DND-41 (cell line): ENCODE results near the gene ZBTB39.

Source experiments
- ATAC-seq: fragments of 200-7000 bp; cut with Tn5 transposase; 3 replicates; pipeline ENCODE4 v1.9.1; 2021; ENCODE audit warnings: low read depth; ENCODE audit not compliant: insufficient read depth
- DNase-seq: peaks from one replicate; pipeline ENCODE4 v3.0.0-alpha.2; 2020
- H2AFZ ChIP-seq: 2 replicates; pipeline ENCODE4 v1.6.0; 2012; ENCODE audit warnings: low read depth, low read length
- H3K27ac ChIP-seq: 2 replicates; pipeline ENCODE4 v1.5.1; 2012; ENCODE audit warnings: low read length, inconsistent platforms
- H3K27me3 ChIP-seq: fragments of 200-600 bp; sonication (generic); 2 replicates; pipeline ENCODE4 v1.6.0; 2012; ENCODE audit warnings: low read length, mild to moderate bottlenecking, inconsistent platforms; ENCODE audit not compliant: insufficient read depth, poor library complexity
- H3K36me3 ChIP-seq: 2 replicates; pipeline ENCODE4 v1.5.1; 2012; ENCODE audit warnings: low read length, inconsistent platforms; ENCODE audit not compliant: insufficient read depth
- H3K4me1 ChIP-seq: 2 replicates; pipeline ENCODE4 v1.5.1; 2012; ENCODE audit warnings: mild to moderate bottlenecking, low read length; ENCODE audit not compliant: insufficient read depth
- H3K4me2 ChIP-seq: 2 replicates; pipeline ENCODE4 v1.6.0; 2012; ENCODE audit warnings: mild to moderate bottlenecking, moderate library complexity, low read length, inconsistent platforms; ENCODE audit not compliant: insufficient read depth
- H3K4me3 ChIP-seq, 2 experiments: fragments of 200-600 bp in 1 of 2; shearing (Covaris generic) in 1 of 2; 2 replicates each; pipeline ENCODE4 v1.5.1; 2012 to 2016; ENCODE audit warnings: inconsistent platforms in 2 of 2, low read length in 2 of 2, mild to moderate bottlenecking in 2 of 2, low read depth in 1 of 2, moderate library complexity in 1 of 2
- H3K79me2 ChIP-seq: 2 replicates; pipeline ENCODE4 v1.6.0; 2012; ENCODE audit warnings: low read length, inconsistent platforms; ENCODE audit not compliant: insufficient read depth
- H3K9ac ChIP-seq: 2 replicates; pipeline ENCODE4 v1.6.0; 2012; ENCODE audit warnings: low read depth, mild to moderate bottlenecking, inconsistent platforms, low read length, moderate library complexity
- H3K9me3 ChIP-seq: 2 replicates; pipeline ENCODE4 v1.5.1; 2012; ENCODE audit warnings: low read length, moderate library complexity, mild to moderate bottlenecking, inconsistent platforms; ENCODE audit not compliant: insufficient read depth, severe bottlenecking
- H4K20me1 ChIP-seq: 2 replicates; pipeline ENCODE4 v1.6.0; 2012; ENCODE audit warnings: low read length; ENCODE audit not compliant: insufficient read depth
- CTCF ChIP-seq: IDR thresholded peaks from 2 replicates; pipeline ENCODE4 v1.5.1; 2012; ENCODE audit warnings: borderline replicate concordance, low read length, moderate library complexity, mild to moderate bottlenecking; ENCODE audit not compliant: poor library complexity, severe bottlenecking; ENCODE audit errors: extremely low read depth
- EZH2 ChIP-seq: IDR thresholded peaks from 3 replicates; pipeline ENCODE4 v1.6.1; 2012; ENCODE audit warnings: borderline replicate concordance, low read depth, mild to moderate bottlenecking, moderate library complexity, low read length, inconsistent platforms; ENCODE audit not compliant: severe bottlenecking

Gene ZBTB39

DNA sequence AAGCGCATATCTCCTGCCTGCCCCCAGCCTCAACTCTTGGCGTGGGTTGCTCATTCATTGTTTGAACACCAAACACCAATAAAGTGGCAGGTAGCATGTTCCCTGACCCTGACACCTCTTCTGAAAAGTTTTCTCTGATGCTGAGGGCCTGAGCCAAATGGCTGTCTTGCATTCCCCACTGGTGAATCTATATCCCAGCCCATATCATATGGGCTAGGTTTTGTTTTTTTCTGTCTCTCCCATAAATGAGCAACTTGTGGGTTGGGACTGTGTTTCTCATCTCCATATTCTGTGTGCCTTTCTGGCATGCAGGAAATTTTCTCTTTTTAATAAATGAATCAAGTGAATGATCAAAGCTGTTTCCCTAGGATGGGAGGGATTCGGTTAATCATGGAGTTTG lies 38.5 kb upstream of the ZBTB39 start:
- Histone ChIP-seq H3K4me1 (peaks cover 34% of the 10 kb centered on the region), H3K4me3 (no peak overlapping the region), H2AFZ (no peak overlapping the region), H3K27me3 (no peaks in the 10 kb centered on the region), H3K9ac (no peak overlapping the region), H4K20me1 (no peaks in the 10 kb centered on the region), H3K9me3 (no peaks in the 10 kb centered on the region), H3K36me3 (no peaks in the 10 kb centered on the region), H3K79me2 (no peaks in the 10 kb centered on the region), H3K4me2 (no peak overlapping the region), H3K27ac (no peak overlapping the region)
- ATAC-seq (no peak), DNase-seq (no peak)
- TF ChIP-seq CTCF (no peak), EZH2 (no peak)

- no peak for TF ChIP-seq CTCF
- TF ChIP-seq EZH2, result no peak
- H2AFZ ChIP-seq, result no peak overlapping the region
- DNase-seq (no peak), ATAC-seq (no peak)
- H3K27me3 ChIP-seq, result no peaks in the 10 kb centered on the region
- H3K9me3 ChIP-seq, result no peaks in the 10 kb centered on the region
- no peak overlapping the region for H3K4me2 ChIP-seq
- H4K20me1 ChIP-seq, result no peaks in the 10 kb centered on the region
- no peak overlapping the region for H3K9ac ChIP-seq
- no peaks in the 10 kb centered on the region for H3K79me2 ChIP-seq
- no peak overlapping the region for H3K27ac ChIP-seq
- H3K4me1 ChIP-seq, result peaks cover 34% of the 10 kb centered on the region
- H3K4me3 ChIP-seq, result no peak overlapping the region
- no peaks in the 10 kb centered on the region for H3K36me3 ChIP-seq
Observed at GRCh38 chr12:57044468-57044867, 38.1 kb upstream of the ZBTB39 start.

GRCh38 chr12:57042695-57043094 lies 36.3 kb upstream of the ZBTB39 start:
- Histone ChIP-seq H3K27me3 (no peaks in the 10 kb centered on the region), H3K4me1 (peaks cover 20% of the 10 kb centered on the region)
- no peak for TF ChIP-seq EZH2
- no peak for TF ChIP-seq CTCF

GRCh38 chr12:57040750-57041149 lies 34.4 kb upstream of the ZBTB39 start:
- TF ChIP-seq CTCF (no peak), EZH2 (no peak)
- H3K36me3 ChIP-seq, result no peaks in the 10 kb centered on the region
- H3K9me3 ChIP-seq, result no peaks in the 10 kb centered on the region
- H3K79me2 ChIP-seq, result no peaks in the 10 kb centered on the region
- H3K9ac ChIP-seq, result no peak overlapping the region
- peaks cover under 1% of the 10 kb centered on the region; the same call in 1 of the 2 replicates for H3K4me1 ChIP-seq
- no peak for DNase-seq
- H3K27me3 ChIP-seq, result no peaks in the 10 kb centered on the region
- no peak overlapping the region for H3K4me3 ChIP-seq
- H3K27ac ChIP-seq, result no peak overlapping the region
- H2AFZ ChIP-seq, result no peak overlapping the region
- no peak overlapping the region for H3K4me2 ChIP-seq
- no peaks in the 10 kb centered on the region for H4K20me1 ChIP-seq
- no peak for ATAC-seq

More at GRCh38 chr12:57042695-57043094, 36.3 kb upstream of the ZBTB39 start:
- Histone ChIP-seq H3K9me3 (no peaks in the 10 kb centered on the region), H3K36me3 (no peaks in the 10 kb centered on the region), H3K4me3 (no peak overlapping the region), H2AFZ (no peak overlapping the region), H4K20me1 (no peaks in the 10 kb centered on the region), H3K27ac (no peak overlapping the region), H3K79me2 (no peaks in the 10 kb centered on the region), H3K9ac (no peak overlapping the region), H3K4me2 (no peak overlapping the region)
- no peak for DNase-seq
- ATAC-seq, result no peak
